Suppressor macrophage treated with lipopolysaccharide for 4 hours (primary cell): ENCODE data around the gene WWOX.
A peak's percentile ranks its signal among the peaks of the same experiment; 100 is the strongest.

Source experiments
- DNase-seq: peaks from one replicate; pipeline ENCODE4 v3.0.0-alpha.2; 2020

The WWOX gene

DNA sequence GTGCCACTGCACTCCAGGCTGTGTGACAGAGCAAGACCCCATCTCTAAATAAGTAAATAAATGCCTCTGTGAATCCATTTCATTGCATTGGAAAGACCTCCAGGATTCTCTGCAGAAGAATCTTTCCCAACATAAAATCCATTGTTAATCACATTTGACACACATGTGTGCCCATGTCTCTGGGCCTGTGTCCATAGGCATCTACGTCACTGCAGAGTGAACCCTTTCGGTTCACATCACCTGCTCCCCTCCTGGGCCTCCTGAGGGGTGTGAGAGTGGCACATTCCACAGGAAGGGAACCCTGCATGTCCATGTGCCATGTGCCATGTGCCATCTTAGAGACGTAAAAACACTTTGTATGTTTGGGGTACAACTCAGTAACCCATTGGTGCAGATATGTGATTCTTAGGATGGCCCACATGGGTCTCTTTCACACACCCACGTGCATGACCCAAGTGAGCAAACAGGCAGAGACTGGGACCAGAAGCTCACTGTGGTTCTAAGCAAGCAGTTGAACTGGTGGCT, 1073.6 kb downstream of the WWOX start:
- DNase-seq = no peak

GRCh38 chr16:79173919-79174318, 1074.5 kb downstream of the WWOX start:
- no peak for DNase-seq

- no peak for DNase-seq
Measured at GRCh38 chr16:79175286-79176057, 1076.0 kb downstream of the WWOX start.

- peak; percentile 28 for DNase-seq
Measured at GRCh38 chr16:79177018-79177417, 1077.6 kb downstream of the WWOX start.

DNA sequence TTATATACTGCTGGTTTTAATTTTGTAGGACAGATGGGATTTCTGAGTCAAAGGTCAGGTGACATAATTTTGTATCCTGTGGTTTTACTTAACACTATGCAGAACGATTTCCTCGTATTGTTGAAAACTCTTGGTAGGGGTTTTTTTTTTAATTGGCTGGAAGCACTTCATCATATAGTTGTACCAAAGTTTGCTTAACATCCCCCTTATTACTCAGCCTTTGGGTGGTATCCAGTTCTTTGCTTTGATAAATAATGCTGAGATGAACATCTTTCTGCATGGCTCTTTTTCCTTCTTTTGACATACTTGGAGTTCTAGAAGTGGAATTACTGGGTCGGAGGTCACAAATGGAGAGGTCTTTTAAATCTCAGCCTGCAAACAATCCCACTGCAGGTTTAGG, 1082.0 kb downstream of the WWOX start:
- DNase-seq = no peak

DNA sequence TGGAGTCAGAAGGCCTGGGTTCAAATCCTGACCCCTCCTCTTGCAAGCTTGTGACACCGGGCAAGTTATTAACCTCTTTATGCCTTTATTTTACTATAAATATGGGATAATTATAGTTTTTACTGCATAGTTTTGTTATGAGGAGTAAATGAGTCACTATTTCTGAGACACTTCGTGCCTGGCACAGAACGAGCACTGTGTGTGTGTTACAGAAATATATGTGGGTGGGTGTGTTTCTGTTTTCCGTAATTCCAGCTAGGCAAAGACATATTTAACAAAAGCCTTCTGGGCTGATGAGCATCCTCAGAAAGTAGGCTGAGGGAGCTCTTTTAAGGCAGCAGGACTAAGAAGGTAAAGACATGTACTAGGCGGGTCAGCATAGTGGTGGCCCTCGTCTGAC, 1083.2 kb downstream of the WWOX start:
- no peak for DNase-seq

- no peak for DNase-seq
Measured at GRCh38 chr16:79183571-79183970, 1084.1 kb downstream of the WWOX start.

DNA sequence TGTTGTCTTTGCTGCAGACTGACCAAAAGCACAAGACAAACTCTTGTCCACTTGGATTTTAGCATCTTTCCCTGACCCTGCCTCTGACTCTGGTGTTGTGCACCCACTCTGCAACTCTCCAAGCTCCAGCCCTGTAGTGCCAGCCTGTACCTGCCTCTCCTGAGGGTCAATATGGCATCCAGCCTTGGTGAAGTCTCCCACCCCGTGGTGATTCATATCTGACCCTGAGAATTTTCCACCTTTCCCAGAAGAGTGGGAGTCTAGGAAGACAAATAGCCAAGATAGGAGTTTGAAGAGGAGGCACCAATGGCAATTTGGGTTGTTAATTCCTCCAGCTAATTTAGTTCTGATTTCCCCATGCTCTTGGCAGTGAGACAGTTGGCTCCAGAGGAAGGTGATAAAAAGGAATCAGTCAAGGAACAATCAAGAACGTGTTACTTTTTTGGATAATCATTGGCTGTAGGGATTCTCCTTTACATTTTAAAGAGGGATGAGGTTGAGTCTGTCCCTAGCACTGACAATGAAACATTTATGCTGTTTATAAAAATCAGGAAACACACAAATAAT, 1085.1 kb downstream of the WWOX start:
- DNase-seq = no peak

GRCh38 chr16:79185711-79186110, 1086.3 kb downstream of the WWOX start:
- DNase-seq = no peak

- no peak for DNase-seq
Measured at GRCh38 chr16:79186196-79186595, 1086.7 kb downstream of the WWOX start.

DNA sequence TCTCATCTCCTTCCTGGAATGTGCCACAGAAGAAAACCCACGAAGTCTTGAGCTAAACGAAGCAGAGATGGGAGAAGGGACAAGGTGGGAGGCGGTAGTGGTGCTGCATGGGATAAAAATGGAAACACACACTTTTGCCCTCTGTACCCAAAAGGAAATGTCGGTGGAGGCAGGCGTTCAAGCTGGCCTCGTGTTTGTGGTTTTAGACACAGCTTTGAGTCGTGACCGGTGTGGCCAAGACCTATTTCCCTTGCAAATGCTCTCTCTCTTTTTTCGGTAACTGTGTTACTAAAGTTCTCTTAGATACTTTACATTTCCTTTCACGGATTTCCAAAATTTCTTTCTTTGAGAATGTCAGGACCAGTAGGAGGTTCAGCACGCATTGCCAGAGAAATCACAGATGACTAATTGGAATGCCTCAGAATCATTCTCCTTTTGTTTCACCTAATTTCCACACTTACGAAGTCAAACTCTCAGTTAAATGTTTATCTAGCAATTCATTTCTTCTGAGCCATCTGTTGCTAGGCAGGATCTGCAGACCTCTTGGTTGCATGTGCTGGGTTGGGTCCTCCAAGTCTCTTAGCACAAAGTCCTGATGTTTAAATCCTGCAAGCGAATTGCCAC, 1088.8 kb downstream of the WWOX start:
- DNase-seq = no peak

- DNase-seq = no peak
Measured at GRCh38 chr16:79188739-79189122, 1089.3 kb downstream of the WWOX start.

- no peak for DNase-seq
Measured at GRCh38 chr16:79190542-79190941, 1091.1 kb downstream of the WWOX start.

GRCh38 chr16:79191933-79192332, 1092.5 kb downstream of the WWOX start:
- no peak for DNase-seq

GRCh38 chr16:79192904-79193303, 1093.5 kb downstream of the WWOX start:
- no peak for DNase-seq

DNA sequence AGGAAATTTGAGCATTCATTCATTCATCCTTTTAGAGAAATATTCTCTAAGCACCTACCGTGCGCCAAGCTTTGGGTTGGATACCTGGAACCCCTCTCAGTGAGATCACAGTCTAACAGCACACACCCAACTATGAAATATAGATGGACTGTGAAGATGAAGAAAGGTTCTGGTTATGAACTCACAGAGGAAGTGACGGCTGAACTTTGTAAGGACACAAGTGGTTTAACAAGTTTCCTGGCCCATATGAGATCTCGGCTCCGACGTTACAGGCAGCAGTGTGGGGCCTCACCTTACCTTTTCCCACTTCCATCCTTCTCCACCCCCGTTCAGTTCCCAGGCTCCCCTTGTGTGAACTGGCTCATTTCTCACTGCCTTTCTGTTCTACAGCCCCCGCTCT, 1094.8 kb downstream of the WWOX start:
- no peak for DNase-seq

GRCh38 chr16:79195938-79196337, 1096.5 kb downstream of the WWOX start:
- DNase-seq = no peak

- no peak for DNase-seq
Measured at GRCh38 chr16:79201436-79201835, 1102.0 kb downstream of the WWOX start.

DNA sequence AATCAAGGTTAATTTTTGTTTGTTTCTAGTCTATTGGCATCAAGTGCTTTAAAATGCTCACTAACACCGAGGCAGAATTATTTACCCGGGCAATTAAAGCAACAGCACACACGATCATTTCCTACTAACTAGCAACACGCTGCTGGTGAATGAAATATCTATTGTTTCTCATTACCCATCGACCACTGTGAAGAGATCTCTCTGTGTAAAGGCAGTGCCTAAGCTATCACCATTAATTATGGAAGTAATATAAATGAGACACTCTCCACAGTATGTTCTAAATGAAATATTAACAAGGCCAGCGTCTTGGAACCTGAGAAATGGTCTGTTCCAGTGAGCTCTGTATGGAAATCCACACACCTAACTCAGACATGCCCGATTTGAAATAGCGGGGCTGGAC, 1103.5 kb downstream of the WWOX start:
- no peak for DNase-seq

- no peak for DNase-seq
Measured at GRCh38 chr16:79204486-79204885, 1105.0 kb downstream of the WWOX start.

- DNase-seq = no peak
Measured at GRCh38 chr16:79206889-79207288, 1107.4 kb downstream of the WWOX start.

- no peak for DNase-seq
Measured at GRCh38 chr16:79209308-79209707, 1109.9 kb downstream of the WWOX start.

DNA sequence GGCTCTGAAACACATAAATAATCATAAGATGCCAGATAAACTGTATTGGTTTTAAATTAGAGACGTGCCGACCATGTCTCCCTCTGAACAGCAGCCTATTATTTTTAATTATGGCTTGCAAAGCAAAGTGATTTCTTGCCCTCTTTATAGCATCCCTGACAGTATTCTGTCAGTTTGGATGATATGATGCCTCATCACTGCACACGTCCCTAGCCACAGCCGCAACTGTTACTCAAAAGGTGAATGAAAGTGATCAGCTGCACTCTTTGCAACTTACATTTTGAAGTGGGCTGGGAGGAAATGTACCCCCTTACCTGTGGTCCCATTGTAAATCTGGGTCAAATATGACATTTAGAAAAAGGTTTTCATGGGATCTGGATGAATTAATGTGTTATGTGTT, 1111.2 kb downstream of the WWOX start:
- DNase-seq = no peak

- DNase-seq = no peak
Measured at GRCh38 chr16:79211586-79211985, 1112.1 kb downstream of the WWOX start.
